Stimulated activated CD8-positive, alpha-beta memory T cell treated with anti-CD3 and anti-CD28 coated beads, Interleukin-12 subunit alpha, Interleukin-12 subunit beta, amount 100 ng/mL, for 24 hours (primary cell): Measurements from ENCODE around the gene GJB4.

Experiments
- DNase-seq: peaks from one replicate; pipeline ENCODE4 v3.0.0-alpha.2; 2020; ENCODE audit errors: extremely low read depth

GJB4 gene

GRCh38 chr1:34778381-34778780, 18.8 kb downstream of the GJB4 start:
- DNase-seq: no peak

GRCh38 chr1:34779005-34779404, 19.5 kb downstream of the GJB4 start:
- no peak for DNase-seq

- DNase-seq: no peak
Measured at GRCh38 chr1:34779526-34779925, 20.0 kb downstream of the GJB4 start.

- no peak for DNase-seq
Measured at GRCh38 chr1:34779962-34780361, 20.4 kb downstream of the GJB4 start.

- DNase-seq: no peak
Measured at GRCh38 chr1:34780528-34780927, 21.0 kb downstream of the GJB4 start.

- no peak for DNase-seq
Measured at GRCh38 chr1:34781071-34781843, 21.7 kb downstream of the GJB4 start, which contains the start of gene GJB3. GJB3 (plus strand) TSS chr1:34781214; CDS start chr1:34784763, 3,549 bp downstream.

- DNase-seq: no peak
Measured at GRCh38 chr1:34781844-34782391, 22.4 kb downstream of the GJB4 start.

GRCh38 chr1:34784751-34785221, 25.2 kb downstream of the GJB4 start:
- no peak for DNase-seq

GRCh38 chr1:34785231-34785874, 25.8 kb downstream of the GJB4 start:
- DNase-seq: no peak

- DNase-seq: no peak
Measured at GRCh38 chr1:34785875-34786470, 26.4 kb downstream of the GJB4 start.

GRCh38 chr1:34786521-34787325, 27.2 kb downstream of the GJB4 start:
- peak; percentile 20 for DNase-seq

GRCh38 chr1:34787461-34788420, 28.2 kb downstream of the GJB4 start:
- DNase-seq: no peak

GRCh38 chr1:34790985-34791384, 31.4 kb downstream of the GJB4 start:
- no peak for DNase-seq

GRCh38 chr1:34792424-34792823, 32.9 kb downstream of the GJB4 start:
- DNase-seq: no peak

GRCh38 chr1:34792868-34793727, 33.6 kb downstream of the GJB4 start, which contains the start of gene GJA4:
GJA4 (plus strand) TSS chr1:34792999; CDS start chr1:34794214, 1,215 bp downstream.
- no peak for DNase-seq

GRCh38 chr1:34794001-34794789, 34.7 kb downstream of the GJB4 start:
- no peak for DNase-seq

GRCh38 chr1:34794790-34795180, 35.2 kb downstream of the GJB4 start:
- no peak for DNase-seq

GRCh38 chr1:34795916-34796315, 36.4 kb downstream of the GJB4 start:
- DNase-seq: no peak

- no peak for DNase-seq
Measured at GRCh38 chr1:34796990-34797389, 37.5 kb downstream of the GJB4 start.
